Fibroblast of villous mesenchyme (primary cell): Measurements from ENCODE around the gene RAP1GAP2. TPM values are rescaled to one million over a fixed set of nuclear protein-coding genes. Genes with fewer than 3 reads are reported as not detected.

ENCODE experiments used
- DNase-seq: peaks from one replicate; pipeline ENCODE4 v3.0.0-alpha.2; 2010; ENCODE audit warnings: low read depth
- H3K4me3 ChIP-seq: 2 replicates; pipeline ENCODE4 v1.5.1; 2011; ENCODE audit warnings: low read depth, mild to moderate bottlenecking, low read length
- total RNA-seq: library from RNA; depleted of rRNA; stranded (reverse); fragments of >200 nt; gene quantifications from 2 replicates; pipeline ENCODE4 v1.2.3, GENCODE V29; 2012
- TF ChIP-seq, protein P1 (sequence below): IDR thresholded peaks from 2 replicates; pipeline ENCODE4 v1.5.1; 2012; ENCODE audit warnings: low read depth, mild to moderate bottlenecking, low read length; ENCODE audit not compliant: insufficient read depth

Gene RAP1GAP2
- total RNA-seq, 1 donor: 5.2 TPM

DNA sequence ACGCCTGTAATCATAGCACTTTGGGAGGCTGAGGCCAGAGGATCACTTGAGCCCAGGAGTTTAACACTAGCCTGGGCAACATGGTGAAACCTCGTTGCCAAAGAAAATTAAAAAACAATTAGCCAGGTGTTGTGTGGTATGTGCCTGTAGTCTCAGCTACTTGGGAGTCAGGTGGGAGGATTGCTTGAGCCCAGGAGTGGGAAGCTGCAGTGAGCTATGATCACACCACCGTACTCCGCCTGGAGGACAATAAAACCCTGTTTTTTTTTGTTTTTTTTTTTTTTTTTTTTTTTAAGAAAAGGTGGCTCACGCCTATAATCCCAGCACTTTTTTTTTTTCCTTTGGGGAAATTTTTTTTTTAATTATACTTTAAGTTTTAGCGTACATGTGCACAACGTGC, 26.1 kb downstream of the RAP1GAP2 start:
- H3K4me3 ChIP-seq: no peak overlapping the region
- DNase-seq: no peak
- TF ChIP-seq, protein P1, sequence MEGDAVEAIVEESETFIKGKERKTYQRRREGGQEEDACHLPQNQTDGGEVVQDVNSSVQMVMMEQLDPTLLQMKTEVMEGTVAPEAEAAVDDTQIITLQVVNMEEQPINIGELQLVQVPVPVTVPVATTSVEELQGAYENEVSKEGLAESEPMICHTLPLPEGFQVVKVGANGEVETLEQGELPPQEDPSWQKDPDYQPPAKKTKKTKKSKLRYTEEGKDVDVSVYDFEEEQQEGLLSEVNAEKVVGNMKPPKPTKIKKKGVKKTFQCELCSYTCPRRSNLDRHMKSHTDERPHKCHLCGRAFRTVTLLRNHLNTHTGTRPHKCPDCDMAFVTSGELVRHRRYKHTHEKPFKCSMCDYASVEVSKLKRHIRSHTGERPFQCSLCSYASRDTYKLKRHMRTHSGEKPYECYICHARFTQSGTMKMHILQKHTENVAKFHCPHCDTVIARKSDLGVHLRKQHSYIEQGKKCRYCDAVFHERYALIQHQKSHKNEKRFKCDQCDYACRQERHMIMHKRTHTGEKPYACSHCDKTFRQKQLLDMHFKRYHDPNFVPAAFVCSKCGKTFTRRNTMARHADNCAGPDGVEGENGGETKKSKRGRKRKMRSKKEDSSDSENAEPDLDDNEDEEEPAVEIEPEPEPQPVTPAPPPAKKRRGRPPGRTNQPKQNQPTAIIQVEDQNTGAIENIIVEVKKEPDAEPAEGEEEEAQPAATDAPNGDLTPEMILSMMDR: no peak

DNA sequence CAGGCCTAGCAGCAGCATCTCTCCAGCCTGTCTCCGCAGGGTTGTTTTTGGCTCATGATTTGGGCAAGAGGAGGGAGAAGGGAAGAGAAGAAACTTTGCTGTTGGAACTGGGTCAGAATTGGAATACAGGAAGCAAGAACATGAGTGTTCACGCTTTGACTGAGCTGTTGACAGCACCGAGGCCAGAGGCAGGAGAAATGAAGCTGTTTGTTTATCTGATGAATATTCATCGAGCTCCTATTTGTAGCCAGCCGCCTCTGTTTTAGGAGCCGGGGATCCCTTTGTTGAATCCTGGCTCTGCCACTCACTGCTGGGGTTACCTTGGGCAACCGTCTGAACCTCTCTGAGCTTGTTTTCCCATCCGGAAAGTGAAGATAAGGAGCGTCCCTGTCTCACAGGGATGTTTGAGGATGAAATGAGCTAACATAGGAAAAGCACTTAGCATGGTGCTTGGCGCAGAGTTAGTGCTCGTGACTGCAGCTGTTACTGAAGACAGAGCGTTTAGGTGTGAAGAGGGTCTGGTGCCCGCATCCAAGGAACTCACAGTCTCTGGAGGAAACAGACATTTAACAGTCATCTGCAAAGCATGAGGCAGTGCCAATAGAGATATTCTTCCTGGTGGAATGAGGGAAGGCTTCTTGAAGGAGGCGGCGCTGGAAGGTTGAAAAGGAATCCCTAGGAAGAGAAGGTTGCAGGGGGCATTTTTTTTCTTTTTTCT, 29.2 kb downstream of the RAP1GAP2 start:
- TF ChIP-seq, protein P1: no peak
- no peak for DNase-seq
- H3K4me3 ChIP-seq: no peak overlapping the region

DNA sequence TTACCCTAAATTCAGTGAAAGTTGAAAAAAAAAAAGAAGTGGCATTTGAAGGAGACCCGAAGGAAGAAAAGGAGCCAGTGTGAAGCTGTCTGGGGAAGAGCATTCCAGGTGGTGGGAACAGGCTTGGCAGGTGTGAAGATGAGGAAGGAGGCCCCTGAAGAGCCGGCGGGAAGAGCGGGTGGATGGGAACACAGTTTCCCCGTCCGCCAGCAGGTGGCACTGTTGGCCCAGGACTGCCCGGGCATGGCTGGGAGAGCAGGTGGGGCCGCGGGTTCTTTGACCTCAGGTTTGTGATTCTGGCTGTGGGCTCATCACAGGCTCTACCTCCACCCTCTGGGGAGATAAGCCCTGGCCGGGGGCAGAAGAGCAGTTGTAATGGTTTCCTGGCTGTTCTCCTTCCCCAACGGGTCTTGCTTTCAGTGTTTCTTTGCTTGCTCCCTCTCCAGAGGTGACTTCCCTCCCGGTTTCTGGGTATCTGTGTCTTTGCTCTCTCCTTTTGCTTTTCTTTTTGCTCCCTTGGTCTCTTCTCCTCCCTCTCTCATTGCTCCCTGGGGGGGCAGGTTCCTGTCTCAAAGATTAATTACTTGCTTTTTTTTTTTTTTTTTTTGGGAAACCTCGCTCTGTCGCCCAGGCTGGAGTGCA, 32.3 kb downstream of the RAP1GAP2 start:
- TF ChIP-seq, protein P1: peak; percentile 95
- peak; percentile 40 for DNase-seq
- H3K4me3 ChIP-seq: no peak overlapping the region

DNA sequence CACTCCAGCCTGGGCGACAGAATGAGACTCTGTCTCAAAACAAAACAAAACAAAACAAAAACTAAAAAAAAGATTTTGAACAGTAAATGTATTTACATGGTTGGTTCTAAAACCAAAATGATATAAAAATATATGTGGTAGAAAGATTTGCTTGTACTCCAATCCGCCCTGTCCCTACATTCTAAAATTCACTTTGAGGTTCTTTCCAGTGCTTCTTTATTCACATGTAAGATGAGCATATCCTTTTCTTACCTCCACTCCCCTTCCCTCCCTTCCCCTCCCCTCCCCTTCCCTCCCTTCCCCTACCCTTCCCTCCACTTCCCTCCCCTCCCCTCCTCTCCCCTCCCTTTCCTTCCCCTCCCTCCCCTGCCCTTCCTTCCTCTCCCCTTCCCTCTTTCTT, 34.4 kb downstream of the RAP1GAP2 start:
- DNase-seq: no peak
- TF ChIP-seq, protein P1: no peak
- no peak overlapping the region for H3K4me3 ChIP-seq

DNA sequence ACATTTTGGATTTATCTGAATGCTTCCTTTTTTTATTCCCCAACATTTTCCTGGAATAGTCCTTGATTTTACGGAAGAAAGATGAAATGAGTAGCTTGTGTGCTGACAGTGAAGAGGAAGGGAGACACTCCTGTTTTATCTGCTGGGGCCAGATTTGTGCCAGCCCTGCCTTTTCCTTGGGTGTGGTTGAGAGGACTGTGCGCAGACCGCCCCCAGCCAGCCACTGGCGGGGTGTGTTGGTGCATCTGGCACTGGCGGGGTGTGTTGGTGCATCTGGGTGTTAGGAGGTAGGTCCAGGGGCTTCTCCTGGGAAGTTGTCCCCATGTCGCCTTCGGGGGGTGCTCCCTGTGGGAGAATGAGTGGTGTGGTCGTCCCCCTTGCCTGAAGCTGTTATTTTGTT, 39.5 kb downstream of the RAP1GAP2 start:
- DNase-seq: no peak
- H3K4me3 ChIP-seq: no peak overlapping the region
- TF ChIP-seq, protein P1: no peak

DNA sequence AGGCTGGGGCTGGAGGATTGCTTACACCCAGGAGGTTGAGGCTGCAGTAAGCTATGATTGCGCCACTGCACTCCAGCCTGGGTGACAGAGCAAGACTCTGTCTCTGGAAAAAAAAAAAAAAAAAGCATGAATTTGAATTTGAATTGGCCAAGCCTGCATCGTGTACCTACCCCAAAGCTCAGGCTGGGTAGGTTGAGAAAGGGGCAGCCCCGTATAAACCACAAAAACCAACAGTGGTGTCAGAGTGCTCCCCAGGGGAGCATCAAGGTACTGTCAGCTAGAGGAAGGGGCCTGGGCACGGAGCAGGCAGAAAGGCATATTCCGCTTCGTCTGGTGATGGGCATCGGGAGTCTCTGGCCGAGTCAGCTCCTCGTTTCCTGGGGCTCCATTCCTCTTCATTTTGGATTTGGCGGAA, 40.9 kb downstream of the RAP1GAP2 start:
- TF ChIP-seq, protein P1: no peak
- no peak overlapping the region for H3K4me3 ChIP-seq
- DNase-seq: no peak
